ENCODE measurements around the gene MAJIN.

Gene MAJIN

DNA sequence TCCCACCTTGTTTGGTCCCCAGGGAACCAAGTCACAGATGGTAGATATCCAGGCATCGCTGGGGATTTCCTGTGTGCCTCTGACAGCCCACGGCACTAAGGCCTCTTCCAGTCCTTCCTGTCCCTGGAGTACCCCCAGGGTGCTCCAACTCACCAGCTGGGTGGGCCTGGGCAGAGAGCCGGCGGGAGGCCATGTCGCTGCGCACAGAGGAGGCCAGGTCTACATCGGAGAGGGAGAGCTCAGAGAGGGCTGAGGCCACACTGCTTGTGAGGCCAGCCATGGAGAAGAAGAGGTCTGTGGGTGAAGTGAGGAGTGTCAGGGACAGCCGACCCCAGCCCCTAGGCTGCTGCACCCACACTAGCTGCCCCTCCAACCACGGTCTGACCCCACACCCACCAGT lies 60.2 kb downstream of the MAJIN start:
- no peak for DNase-seq (ENCODE audit: low read depth)

DNA sequence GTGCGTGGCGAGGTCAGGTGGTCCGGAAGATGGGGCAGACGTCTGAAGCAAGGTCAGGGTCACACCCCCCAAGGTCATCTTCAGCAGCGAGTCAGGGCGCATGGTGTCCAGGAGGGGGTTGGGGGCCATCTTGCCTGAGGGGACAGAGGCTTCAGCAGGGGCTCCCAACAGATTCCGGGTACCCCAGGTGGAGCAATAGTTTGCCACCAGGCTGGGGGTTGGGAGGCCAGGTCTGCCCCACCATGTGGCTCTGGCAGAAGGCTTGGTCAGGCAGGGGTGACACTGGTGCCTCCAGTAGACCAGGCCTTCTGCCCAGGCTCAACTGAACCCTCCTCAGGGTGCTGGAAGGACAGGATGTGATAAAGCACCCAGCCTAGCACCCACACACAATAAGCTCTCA lies 60.8 kb downstream of the MAJIN start:
- DNase-seq (ENCODE audit: low read depth) = no peak

DNA sequence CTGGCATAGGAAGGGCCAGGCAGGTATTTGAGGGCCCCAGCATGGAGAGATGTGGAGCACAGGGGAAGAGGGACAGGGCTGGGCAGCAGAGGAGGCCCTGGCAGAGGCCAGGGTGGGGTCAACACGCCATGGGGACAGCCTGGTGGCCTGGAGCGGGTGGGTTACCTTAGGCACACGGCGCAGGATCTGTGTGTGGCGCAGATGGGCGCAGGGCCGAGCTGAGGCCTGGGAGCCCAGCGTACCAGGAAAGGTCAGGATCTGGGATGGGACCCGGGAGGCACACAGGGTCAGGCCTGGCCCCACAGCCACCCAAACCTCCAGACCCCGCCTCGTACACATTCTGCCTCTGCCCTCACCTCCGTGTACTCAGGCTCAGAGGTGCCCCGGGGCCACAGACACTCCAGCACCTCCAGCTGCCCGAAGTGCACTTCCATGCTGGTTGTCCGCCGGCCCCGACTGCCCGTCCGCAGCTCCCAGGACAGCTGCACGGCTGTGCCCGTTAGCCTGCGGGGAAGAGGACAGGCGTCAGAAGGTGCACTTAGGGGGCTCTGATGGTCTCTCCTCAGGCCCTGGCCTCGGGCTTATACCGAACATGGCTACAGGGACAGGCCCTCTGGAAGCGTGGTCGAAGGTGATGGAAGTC lies 61.3 kb downstream of the MAJIN start:
- no peak for DNase-seq (ENCODE audit: low read depth)

DNA sequence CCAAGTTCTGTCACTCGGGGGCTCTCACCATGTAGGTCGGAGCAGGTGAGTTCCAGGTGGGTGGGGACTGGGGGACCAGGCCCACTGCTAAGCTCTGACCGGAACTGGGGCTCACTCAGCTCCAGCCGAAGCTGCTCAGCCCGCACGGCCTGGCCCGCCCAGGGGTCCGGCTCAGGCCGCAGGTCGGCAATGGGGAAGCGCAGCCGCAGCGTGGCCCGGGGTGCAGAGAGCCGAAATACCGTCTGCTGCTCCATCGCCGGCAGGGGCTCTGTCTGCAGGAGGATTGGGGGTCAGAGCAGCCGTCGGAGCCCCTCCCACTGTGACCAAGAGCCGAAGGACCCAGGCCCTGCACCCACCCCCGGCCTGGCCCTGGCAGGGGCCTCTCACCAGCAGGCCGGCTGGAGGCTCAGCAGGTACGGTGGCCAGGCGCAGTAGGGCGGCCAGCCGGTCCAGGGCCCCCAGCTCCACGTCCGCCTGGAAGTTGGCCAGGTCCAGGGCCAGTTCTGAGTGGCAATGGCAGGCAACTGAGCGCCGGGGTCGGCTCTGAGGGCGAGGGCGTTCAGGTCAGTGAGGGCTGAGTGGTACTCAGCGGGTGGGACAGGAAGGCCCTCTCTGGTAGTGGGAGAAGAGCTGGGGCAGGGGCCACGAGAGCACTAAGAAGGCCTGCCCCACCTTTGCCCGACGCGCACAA lies 62.1 kb downstream of the MAJIN start:
- DNase-seq (ENCODE audit: low read depth) = no peak

DNA sequence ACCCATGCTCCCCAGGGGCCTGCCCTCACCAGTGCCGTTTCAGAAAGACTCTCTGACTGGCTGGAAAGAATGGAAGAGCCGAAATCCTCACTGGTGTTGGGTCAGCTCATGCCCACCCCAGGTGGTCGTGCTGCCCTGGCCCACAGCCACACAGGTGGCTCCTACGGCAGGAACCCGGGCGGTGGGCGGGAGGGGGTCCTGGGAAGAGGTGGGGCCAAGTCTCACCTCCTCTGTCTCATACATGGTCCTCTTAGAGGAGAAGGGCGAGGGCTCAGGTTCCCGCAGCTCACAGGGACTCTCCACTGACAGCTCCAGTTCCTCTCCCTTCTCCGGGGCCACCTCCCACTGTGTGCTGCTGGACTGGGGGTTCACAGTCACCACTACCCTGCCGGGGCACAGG lies 63.1 kb downstream of the MAJIN start:
- no peak for DNase-seq (ENCODE audit: low read depth)

DNA sequence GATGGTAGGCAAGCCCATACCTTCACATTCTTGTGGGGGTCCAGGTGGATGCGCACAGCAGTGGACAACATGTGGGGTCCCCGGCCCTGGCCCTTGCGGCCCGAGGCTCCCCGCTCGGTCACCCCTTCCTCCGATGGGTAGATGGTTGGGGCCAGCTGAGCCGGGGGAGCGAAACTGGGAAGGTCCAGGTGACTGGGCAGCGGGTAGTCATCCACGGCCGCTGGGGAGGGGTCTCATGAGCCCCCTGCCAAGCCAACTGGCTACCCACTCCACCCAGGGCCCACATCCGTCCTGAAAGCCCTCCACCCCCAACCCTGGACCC lies 65.6 kb downstream of the MAJIN start:
- DNase-seq (ENCODE audit: low read depth) = no peak

DNA sequence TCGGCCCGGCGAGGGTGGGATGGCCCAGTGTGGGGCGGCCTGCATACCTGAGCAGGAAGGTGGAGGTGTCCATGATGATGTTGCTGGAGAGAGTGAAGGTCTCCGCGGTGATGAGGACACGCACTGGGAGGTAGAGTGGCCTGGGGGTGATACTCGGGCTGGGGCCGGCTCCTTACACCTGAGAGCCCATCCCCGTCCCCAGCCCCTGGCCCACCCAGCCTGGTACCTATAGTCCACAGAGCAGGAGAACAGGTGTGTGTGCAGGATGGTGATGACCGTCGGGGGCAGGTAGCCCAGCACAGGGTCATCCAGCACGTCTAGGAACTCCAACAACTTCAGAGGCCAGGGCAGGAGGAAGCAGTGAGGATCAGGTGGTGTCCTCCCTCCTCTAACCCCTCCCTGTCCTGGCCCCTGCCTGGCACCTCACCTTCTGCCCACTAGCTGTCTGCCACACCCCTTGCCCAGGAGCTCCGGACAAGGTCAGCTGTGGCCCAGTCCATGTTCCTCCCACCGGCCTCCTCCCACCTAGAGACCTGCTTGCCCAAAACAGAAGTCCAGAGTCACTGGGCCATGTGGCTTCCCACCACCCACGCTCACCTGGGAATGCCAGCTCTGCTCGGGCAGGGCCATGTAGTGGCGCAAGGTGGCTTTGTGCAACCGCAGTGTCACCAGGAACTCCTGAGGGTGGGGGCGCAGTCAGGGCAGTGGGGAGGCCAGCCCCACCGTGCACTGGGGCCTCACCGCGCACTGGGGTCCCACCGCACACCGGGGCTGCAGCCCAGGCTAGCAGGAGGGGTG lies 66.2 kb downstream of the MAJIN start:
- DNase-seq (ENCODE audit: low read depth) = no peak

DNA sequence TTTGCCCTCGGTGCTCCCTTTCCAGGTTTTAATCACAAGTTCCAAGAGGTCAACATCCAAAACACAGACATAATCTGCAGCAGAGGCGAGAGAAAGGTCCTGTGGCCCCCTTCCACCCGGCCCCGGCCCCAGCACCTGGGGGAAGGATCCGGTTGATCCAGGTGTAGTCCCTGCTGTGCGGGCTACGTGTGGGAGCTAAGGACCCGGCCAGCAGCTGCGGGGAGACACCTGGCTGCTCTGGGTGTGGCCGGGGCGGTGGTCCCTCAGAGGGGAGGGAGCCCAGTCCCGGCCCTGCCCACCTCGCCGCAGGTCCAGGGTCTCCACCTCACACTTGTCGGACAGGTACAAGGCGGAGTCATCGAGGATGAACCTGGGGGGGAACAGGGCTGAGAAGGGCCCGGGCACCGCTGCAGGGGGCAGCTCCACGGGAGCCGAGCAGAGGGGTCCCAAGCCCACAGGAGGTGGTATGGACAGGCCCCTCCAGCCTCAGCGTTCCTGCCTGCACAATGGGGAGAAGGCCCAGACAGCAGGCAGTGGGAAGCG lies 68.5 kb downstream of the MAJIN start:
- no peak for DNase-seq (ENCODE audit: low read depth)

DNA sequence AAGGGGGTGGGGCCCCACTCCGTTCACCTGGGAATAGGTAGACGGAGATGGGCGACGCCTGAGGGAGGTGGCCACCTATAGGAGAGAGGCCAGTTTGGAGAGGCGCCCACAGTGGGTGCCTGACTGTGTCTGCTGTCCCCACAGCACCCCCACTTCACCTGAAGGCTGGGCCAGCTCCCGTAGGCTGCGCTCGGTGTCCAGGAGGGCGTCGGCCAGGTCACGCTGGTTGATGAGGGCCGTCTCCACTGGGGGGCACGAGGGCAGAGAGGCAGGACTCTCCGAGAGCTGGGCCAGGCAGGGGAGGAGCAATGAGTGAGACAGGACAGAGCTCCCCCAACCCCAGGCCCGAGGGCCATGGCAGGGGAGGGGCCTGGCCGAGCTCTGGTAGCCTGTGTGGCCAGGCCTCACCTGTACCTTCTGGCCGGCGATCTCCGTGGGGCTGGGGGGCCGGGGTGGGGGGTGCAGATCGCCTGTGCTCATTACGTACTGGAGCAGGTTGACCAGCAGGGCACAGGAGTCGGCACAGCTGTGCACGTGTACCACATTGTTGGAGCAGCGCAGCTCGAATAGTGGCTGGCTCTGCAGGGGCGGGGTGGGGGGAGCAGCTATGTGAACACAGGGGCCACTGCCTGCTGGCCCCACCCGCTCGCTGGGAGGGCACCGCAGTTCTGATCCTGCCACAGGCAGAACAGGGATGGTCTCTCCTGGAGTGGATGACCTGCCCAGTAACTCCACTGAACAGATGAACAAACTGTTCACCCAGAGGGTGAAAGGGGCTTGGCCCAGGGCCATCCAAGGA lies 69.6 kb downstream of the MAJIN start:
- DNase-seq (ENCODE audit: low read depth) = no peak

DNA sequence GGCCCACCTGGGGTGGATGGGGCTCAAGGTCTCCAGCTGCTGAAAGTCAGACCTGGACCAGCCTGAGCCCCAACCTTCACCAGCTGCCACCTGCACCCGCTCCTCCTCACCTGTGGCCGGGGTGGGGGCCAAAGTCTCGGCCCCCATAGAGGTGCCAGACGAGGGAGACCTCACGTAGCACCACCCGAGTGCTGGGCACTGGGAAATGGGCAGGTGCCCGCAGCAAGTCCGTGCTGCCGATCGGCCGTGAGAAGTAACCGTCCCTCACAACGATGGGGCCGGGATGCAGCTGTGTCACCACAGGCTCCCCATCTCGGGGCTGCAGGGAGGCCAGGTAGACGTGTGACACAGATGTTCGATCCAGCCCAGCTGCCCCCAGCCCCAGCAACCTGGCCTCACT lies 71.1 kb downstream of the MAJIN start:
- no peak for DNase-seq (ENCODE audit: low read depth)

DNA sequence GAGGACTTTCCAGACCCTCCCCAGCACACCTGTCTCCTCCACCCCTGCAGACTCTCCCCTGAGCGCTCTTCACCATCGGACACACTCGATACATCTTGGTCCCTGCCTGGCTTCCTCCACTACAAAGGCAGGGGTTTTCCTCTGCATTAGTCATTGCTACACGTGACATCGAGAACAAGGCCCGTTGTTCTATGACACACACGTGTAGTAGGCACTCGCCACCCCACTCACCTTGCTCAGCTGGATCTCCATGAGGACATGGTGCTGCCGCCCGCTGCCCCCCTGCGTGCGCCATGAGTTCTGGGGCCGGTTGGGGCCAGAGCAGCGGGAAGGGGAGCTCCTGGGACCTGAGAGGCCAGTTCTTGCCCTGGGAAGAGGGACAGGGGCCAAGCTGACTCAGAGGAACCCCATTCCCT lies 71.6 kb downstream of the MAJIN start:
- no peak for DNase-seq (ENCODE audit: low read depth)

DNA sequence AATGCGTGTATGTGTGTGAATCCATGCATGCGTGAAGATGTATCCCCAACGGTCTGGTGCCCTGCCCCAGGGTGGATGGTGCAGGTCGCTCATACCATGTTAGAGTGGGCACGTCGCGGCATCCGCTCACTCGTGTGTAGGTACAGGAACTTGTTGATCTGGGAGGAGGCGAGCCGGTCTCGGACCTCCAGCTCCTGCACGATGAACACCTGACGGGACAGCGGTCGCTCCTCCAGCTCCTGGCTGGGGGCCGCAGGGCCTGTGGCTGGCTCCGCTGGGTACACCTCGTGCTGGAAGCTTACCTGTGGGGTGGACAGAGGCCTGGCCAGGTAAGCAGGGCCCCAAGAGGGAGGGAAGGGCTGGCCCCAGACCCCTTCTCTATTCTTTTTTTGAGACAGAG lies 73.4 kb downstream of the MAJIN start:
- DNase-seq (ENCODE audit: low read depth) = no peak

DNA sequence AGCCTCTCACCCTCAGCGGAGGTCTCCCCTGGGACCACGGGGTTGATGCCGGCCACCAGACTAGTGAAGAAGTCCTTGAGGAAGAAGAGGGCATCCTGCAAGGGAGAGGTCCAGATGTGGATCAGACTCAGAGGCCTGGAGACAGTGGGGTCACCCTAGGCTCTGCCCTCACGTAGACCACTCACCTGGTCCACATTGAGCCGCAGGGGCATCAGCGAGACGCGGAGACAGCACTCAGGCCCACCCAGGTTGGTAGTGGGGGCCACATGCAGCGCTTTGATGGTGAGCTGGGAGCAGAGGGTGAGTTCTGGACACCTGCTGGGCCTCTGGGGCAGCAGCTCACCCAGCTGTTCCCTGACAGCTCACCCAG lies 73.8 kb downstream of the MAJIN start:
- DNase-seq (ENCODE audit: low read depth) = no peak

DNA sequence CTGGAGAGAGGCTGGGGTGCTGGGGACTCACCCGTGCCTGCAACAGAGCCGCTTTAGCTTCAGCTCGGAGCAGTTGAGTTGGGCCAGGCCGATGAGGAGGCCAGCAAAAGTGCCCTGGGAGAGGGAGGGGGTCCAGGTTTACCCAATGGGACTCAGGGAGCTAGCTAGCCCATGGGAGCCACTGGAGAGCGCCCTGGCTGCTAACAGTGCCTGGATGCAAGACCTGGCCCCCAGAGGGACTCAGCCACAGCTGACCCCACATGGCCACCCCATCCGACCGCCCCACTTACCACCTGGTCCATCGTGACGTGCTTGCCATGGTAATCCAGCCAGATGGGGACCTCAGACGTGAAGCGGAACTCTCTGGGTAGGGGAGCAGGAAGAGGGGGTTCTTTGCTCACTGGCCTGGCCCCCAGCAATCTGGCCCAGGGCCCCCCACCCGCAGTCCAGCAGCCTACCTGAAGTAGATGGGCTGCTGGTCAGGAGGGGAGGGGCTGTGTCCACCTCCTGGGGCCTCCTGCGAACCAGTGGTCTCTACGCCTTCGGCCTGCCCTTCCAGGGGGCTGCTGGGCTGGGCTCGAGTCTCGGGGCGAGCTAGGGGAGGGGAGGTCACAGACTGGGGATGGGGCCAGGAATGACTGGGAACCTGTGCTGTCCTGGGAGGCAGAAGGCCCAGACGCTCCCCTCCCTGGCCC lies 74.4 kb downstream of the MAJIN start:
- DNase-seq (ENCODE audit: low read depth) = no peak

DNA sequence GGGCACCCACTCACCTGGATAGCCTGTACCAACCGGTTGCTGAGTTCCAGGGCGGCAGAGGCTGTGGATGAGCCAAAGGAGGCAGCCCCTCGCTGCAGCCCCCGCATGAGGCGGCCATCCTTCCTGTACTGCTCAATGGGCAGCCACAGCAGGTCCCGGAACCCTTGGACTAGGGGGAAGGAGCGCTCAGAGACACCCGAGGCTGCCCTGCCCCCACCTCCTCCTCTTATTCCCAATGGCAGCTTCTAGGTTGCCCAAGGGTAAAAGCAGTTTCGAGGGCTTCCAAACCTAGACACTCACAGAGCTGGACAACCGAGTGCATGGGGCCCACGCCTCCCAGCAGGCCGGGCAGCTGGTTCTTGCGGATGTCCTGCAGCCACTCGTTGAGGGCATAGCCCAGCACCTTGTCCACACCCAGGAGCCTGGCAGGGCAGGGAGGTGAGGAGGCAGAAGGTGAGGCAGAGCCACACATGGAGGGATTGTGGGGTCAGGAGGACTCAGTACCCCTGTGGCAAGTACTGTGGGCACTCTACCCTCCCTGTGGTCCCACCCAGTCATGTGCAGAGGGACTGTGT lies 75.4 kb downstream of the MAJIN start:
- no peak for DNase-seq (ENCODE audit: low read depth)

DNA sequence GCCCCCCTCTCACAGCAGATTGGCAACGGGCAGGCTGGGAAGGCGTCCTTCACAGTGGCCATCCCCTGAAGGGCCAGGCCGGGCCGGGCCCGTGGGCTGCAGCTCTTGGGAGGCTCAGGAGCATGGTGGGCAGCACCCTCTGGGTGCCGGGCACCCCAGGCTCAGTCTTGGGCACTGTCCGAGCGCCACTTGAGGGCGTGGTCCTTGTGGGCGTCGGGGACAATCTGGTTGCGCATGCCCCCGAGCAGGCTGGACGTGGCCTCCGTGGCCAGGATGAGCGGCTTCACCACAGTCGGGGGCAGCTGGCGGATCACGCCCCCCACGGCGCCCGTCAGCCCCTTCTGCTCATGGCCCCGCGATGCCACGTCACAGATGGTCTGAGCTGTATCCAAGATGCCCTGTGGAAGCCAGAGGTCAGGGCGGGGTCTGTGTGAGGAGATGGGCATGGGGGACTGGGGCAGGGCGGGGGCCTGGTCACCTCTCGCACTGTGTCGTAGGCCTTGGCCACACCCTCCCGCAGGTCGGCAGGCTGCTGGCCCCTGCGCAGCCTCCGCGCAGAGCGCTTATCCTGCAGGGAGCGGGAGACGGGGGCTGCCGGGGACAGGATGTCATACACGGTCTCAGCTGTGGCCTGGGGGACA lies 77.0 kb downstream of the MAJIN start:
- DNase-seq (ENCODE audit: low read depth) = no peak

DNA sequence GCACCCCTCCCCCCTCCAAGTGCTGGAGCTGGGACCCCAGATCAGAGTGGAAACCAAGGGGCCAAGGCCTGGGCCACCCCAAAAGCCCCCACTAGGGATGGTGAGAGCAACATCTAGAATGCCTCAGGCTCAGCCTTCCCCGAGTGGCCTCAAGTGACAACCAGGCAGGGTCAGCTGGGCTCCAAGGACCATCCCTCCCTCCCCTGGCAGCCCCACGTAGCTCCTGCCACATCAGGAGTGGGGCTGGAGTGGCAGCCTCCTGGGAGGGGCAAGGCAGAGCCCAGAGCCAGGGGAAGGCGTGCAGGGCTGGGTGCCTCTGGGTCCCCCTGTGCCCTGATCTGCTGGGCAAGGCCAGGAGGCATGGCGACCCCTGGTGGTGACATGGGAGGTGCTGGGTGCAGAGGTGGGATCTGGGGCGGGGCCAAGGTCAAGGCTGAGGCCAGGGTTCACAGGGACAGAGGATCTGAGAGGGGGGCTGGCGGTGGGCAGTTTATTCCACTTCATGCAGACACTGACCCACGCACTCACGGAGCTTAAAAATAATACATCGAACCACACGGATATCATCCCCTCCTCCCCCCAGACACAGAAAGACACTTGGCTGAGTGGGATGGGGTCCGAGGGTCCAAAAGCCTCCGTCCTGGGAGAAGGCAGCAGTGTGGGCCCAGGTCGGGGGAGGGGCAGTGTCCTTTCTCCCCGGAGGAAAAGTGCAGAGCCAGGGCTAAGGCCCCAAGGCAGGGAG lies 77.7 kb downstream of the MAJIN start:
- no peak for DNase-seq (ENCODE audit: low read depth)

DNA sequence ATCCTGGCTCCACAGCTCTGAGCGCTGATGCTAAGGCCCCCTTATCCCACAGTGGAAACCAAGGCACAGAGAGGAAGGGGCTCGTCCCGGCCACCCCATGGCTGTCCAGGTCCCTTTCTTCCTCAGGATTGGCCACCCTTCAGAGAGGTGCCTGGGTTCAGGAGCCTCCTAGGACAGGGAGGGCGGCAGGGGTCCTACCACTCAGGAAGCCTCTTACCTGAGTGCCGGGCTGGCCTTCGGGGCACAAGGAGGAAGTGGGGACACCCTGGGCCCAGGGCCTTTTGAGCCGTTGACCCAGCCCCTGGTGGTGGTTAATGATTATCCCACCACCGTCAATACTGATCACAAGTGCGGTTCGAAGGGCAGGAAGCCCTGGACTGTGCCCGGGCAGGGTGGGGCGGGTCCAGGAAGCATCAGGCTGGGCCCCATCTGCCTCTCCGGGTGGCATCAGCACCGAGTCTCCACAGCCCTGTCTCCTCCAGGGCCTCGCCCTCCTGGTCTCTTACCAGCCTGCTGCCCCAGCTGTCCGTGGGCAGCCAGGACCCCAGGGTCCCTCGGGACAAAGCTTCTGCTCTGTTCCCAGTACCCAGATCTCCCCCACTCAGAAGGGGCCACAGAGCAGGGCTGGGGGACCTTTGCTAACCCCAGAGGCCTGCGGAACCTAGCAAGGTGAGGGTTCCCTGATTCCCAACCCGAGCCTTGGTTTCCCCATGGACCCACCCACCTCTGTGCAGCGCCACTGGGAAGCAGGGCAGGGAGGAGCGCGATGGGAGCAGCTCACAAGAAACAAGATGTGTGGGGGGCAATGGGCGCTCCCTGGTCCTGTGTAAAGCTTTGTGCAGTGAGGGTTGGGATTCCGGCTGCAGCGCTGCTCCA lies 78.5 kb downstream of the MAJIN start:
- no peak for DNase-seq (ENCODE audit: low read depth)

DNA sequence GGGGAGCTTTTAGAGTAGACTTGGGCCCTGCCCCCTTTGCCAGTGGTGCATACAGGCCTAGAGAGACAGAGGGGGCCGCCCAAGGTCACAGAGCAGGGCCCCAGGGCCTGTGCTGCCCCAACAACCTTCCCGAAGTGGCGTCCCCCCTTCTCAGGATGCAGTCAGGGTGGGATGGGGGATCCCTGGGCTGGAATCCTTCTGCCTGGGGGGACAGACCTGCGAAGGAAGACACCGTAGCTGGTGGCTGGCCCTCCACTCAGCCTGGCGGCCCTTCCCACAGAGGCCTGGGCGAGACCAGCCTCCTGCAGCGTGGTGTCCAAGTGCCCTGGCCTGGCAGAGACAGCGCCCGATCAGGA lies 79.1 kb downstream of the MAJIN start:
- no peak for DNase-seq (ENCODE audit: low read depth)
